SK-N-SH (cell line): ENCODE data around the gene PPM1E.

ENCODE experiments used
- CHD2 ChIP-seq: fragments of 150-350 bp; IDR thresholded peaks from 2 replicates; pipeline ENCODE4 v1.6.1; 2018; ENCODE audit warnings: low read length; ENCODE audit not compliant: partially characterized antibody
- FOXM1 ChIP-seq: IDR thresholded peaks from 2 replicates; pipeline ENCODE4 v1.4.0; 2012; ENCODE audit warnings: low read depth, mild to moderate bottlenecking
- MEF2A ChIP-seq: IDR thresholded peaks from 2 replicates; pipeline ENCODE4 v1.4.0; 2012; ENCODE audit warnings: low read depth, borderline replicate concordance
- NFIC ChIP-seq: IDR thresholded peaks from 2 replicates; pipeline ENCODE4 v1.4.0; 2012; ENCODE audit warnings: borderline replicate concordance
- POLR2AphosphoS5 ChIP-seq: IDR thresholded peaks from 2 replicates; pipeline ENCODE4 v1.6.1; 2012; ENCODE audit warnings: low read depth, low read length
- RFX5 ChIP-seq: IDR thresholded peaks from 2 replicates; pipeline ENCODE4 v1.6.1; 2012; ENCODE audit warnings: mild to moderate bottlenecking, improper control_type of control experiment, low read length
- TCF12 ChIP-seq: IDR thresholded peaks from 2 replicates; pipeline ENCODE4 v1.4.0; 2012
- TEAD4 ChIP-seq: IDR thresholded peaks from 2 replicates; pipeline ENCODE4 v1.4.0; 2012; ENCODE audit warnings: mild to moderate bottlenecking, borderline replicate concordance; ENCODE audit not compliant: insufficient read depth
- YY1 ChIP-seq: IDR thresholded peaks from 2 replicates; pipeline ENCODE4 v1.4.0; 2012; ENCODE audit warnings: low read depth, mild to moderate bottlenecking
- TF ChIP-seq, protein P1 (sequence below): IDR thresholded peaks from 2 replicates; pipeline ENCODE4 v1.6.1; 2012; ENCODE audit warnings: mild to moderate bottlenecking, low read depth, low read length, moderate library complexity
- TF ChIP-seq, protein P2 (sequence below): fragments of 200-600 bp; sonication (generic); IDR thresholded peaks from 2 replicates; pipeline ENCODE4 v1.6.1; 2017; ENCODE audit warnings: antibody characterized with exemption, mild to moderate bottlenecking, moderate library complexity
- TF ChIP-seq, protein P3 (sequence below): IDR thresholded peaks from 2 replicates; pipeline ENCODE4 v1.4.0; 2012; ENCODE audit warnings: low read depth

DNA sequence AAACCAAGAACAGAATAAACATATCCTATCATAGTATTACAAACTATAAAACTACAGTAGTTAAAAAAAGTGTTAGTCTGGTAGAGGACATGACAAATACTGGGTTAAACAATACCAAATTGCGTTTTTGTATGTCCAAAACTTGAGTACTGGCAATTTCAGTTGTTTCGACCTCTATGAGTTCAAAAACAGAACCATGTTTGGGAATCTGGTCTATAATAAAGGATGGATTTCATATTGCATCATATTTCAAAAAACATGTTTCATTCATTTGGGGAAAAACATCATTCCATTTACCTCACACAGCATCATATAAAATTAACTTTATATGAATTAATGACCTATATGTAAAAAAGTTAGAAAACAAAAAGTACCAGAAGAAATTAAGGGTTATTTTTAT is 269.3 kb downstream of the PPM1E start:
- TF ChIP-seq, protein P1, sequence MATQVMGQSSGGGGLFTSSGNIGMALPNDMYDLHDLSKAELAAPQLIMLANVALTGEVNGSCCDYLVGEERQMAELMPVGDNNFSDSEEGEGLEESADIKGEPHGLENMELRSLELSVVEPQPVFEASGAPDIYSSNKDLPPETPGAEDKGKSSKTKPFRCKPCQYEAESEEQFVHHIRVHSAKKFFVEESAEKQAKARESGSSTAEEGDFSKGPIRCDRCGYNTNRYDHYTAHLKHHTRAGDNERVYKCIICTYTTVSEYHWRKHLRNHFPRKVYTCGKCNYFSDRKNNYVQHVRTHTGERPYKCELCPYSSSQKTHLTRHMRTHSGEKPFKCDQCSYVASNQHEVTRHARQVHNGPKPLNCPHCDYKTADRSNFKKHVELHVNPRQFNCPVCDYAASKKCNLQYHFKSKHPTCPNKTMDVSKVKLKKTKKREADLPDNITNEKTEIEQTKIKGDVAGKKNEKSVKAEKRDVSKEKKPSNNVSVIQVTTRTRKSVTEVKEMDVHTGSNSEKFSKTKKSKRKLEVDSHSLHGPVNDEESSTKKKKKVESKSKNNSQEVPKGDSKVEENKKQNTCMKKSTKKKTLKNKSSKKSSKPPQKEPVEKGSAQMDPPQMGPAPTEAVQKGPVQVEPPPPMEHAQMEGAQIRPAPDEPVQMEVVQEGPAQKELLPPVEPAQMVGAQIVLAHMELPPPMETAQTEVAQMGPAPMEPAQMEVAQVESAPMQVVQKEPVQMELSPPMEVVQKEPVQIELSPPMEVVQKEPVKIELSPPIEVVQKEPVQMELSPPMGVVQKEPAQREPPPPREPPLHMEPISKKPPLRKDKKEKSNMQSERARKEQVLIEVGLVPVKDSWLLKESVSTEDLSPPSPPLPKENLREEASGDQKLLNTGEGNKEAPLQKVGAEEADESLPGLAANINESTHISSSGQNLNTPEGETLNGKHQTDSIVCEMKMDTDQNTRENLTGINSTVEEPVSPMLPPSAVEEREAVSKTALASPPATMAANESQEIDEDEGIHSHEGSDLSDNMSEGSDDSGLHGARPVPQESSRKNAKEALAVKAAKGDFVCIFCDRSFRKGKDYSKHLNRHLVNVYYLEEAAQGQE: no peak
- TF ChIP-seq, protein P2, sequence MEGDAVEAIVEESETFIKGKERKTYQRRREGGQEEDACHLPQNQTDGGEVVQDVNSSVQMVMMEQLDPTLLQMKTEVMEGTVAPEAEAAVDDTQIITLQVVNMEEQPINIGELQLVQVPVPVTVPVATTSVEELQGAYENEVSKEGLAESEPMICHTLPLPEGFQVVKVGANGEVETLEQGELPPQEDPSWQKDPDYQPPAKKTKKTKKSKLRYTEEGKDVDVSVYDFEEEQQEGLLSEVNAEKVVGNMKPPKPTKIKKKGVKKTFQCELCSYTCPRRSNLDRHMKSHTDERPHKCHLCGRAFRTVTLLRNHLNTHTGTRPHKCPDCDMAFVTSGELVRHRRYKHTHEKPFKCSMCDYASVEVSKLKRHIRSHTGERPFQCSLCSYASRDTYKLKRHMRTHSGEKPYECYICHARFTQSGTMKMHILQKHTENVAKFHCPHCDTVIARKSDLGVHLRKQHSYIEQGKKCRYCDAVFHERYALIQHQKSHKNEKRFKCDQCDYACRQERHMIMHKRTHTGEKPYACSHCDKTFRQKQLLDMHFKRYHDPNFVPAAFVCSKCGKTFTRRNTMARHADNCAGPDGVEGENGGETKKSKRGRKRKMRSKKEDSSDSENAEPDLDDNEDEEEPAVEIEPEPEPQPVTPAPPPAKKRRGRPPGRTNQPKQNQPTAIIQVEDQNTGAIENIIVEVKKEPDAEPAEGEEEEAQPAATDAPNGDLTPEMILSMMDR: no peak
- TF ChIP-seq RFX5 (no peak), MEF2A (no peak), TEAD4 (no peak), FOXM1 (no peak), NFIC (no peak), YY1 (no peak), POLR2AphosphoS5 (no peak), TCF12 (no peak), CHD2 (no peak)
- TF ChIP-seq, protein P3, sequence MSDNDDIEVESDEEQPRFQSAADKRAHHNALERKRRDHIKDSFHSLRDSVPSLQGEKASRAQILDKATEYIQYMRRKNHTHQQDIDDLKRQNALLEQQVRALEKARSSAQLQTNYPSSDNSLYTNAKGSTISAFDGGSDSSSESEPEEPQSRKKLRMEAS: no peak
